NCI-H510A treated with DMSO at 0.1 percent for 48 hours (cell line): ENCODE results near the gene NSD1.

Experiments
- DNase-seq: peaks from one replicate; lab custom pipeline; 2025; lab: John Stamatoyannopoulos, UW

Gene NSD1

GRCh38 chr5:177349762-177350161 is 216.2 kb downstream of the NSD1 start:
- no peak for DNase-seq
